COLO668 (cell line): Measurements from ENCODE around the gene ASB14.
"Not testable (repeated sequence)": the region's sequence is repeated elsewhere in the genome, so short reads cannot be mapped to it uniquely, and the experiment has no call there.

Experiments
- DNase-seq: peaks from one replicate; lab custom pipeline; 2025; ENCODE audit not compliant: unreplicated experiment; lab: John Stamatoyannopoulos, UW

The ASB14 gene

DNA sequence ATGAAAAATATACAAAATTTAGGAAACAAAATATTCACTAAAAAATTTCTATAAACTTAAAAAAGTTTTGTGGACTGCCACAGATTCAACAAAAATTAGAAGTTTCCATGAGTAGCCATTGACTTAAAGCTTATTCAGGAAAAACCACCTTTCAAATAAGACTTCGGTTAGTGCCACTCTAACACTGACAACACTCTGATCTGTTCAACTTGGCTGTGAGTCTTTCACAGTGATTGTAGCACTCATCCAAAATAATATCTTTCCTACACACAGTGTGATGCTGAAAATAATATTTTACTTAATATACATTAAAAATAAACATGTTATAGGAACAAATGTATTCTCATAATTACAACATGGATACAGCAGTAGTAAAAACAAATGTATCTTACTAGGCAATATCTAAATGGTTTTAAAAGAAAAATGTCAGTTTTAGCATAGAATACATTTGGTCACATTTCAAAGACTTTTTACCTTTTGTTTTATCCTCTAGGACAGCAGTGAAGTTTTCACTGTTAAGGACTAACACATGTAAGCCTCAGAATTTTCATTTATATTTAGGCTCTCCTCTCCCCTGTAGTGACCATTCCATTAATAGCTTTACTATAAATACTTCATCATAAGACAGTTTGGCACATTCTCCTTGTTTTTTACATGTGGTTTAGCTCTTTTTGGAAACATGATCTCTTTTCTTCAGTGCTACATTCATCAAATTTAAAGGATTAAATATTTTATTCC is at the start of gene ASB14:
Gene ASB14, minus strand, starts transcription at position 527 of the 738 bp plus-strand sequence. CDS start 652 bp downstream, outside the sequence.
- no peak for DNase-seq

- not testable (repeated sequence) for DNase-seq
These were observed 46.7 kb upstream of the ASB14 start for GRCh38 chr3:57339071-57339642.

- DNase-seq = not testable (repeated sequence)
These were observed 46.0 kb upstream of the ASB14 start for GRCh38 chr3:57338272-57339070.

- no peak for DNase-seq
These were observed 42.9 kb upstream of the ASB14 start for GRCh38 chr3:57335283-57335938.

DNA sequence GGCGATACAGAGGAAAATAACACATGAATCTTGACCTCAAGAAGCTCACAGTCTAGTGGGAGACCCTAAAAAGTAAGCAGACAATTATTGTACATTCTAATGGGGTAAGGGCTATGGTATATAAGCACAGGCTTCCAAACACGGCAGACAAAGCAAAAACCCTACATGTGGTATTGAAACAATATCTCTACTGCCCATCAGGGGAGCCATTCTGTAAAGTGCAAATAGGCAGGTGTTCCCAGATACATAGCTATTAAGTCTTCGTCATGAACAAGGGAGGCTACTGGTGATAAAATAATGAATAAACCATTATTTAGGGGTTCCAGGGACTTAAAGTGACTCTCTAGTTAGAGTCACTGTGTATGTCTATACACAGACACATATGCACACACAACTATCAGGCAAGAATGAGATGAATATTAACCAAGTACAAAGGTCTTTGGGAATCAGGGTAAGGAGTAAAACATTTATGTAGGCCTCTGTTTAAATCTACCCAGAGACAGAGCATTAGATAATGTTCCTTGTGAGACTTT is 38.7 kb upstream of the ASB14 start:
- DNase-seq = no peak

- not testable (repeated sequence) for DNase-seq
These were observed 34.0 kb upstream of the ASB14 start for GRCh38 chr3:57326498-57326897.

- DNase-seq = no peak
These were observed 21.7 kb upstream of the ASB14 start for GRCh38 chr3:57314204-57314603.

GRCh38 chr3:57309769-57310360 is 17.4 kb upstream of the ASB14 start:
- DNase-seq = no peak

GRCh38 chr3:57303520-57303919 is 11.0 kb upstream of the ASB14 start:
- not testable (repeated sequence) for DNase-seq

DNA sequence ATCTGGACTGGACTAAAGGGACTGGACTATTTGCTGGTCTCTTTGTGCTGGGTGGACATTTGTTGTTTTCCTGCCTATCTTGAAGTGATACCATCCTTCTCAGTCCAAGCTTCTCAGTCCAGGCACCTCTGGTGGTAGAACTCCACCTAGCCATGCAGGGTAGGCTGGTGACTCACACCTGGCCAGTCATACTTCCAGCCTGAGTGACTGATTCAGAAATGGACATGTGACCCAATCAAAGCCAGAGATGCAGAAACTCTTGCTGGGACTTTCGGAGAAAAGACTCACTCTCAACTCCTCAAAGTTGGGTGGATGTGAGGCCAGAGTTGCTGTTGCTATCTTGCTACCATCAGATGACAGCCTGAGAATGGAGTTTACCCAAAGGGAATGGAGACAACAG is 5.6 kb upstream of the ASB14 start:
- no peak for DNase-seq

GRCh38 chr3:57292897-57293526 is 527 bp upstream of the ASB14 start:
- DNase-seq = no peak

DNA sequence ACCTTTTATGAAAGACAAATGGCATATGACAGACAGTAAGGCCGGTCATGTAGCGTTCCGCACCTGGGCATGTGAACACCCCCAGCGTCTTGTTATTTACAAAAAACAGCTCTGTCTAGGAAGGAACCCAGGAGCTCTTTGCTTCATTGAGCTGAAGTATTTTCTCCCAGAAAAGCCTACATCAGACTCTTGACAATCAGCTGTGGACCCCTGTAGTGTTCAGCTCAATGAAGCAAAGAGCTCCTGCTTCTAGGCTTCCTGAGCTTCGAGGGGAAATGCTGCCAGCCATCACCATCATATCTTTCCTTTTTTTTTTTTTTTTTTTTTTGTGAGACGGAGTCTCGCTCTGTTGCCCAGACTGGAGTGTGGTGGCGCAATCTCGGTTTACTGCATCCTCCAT is 4.1 kb downstream of the ASB14 start:
- DNase-seq = no peak

- no peak for DNase-seq
These were observed 5.3 kb downstream of the ASB14 start for GRCh38 chr3:57287205-57287604.

DNA sequence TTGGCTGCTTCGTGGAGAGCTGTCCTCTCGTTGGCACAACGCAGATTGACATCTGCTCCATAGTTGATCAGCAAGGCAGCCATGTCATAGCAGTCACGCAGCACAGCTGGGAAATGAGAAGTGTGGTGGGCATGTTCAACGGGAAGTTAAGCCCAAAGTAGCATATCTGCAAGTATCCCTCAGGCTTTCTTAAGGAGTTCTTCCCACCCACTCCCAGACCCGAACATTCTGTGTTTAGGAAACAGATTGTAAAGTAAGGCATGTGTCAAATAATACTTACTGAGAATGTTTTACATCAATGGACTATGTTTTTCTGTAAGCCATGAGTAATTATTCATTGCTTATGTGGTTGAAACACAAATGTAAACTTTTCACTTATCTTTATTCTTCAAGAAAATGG is 9.2 kb downstream of the ASB14 start:
- DNase-seq = no peak

- DNase-seq = no peak
These were observed 10.8 kb downstream of the ASB14 start for GRCh38 chr3:57281715-57282114.

GRCh38 chr3:57279685-57280084 is 12.8 kb downstream of the ASB14 start:
- no peak for DNase-seq

- DNase-seq = no peak
These were observed 14.2 kb downstream of the ASB14 start for GRCh38 chr3:57278237-57278636.

DNA sequence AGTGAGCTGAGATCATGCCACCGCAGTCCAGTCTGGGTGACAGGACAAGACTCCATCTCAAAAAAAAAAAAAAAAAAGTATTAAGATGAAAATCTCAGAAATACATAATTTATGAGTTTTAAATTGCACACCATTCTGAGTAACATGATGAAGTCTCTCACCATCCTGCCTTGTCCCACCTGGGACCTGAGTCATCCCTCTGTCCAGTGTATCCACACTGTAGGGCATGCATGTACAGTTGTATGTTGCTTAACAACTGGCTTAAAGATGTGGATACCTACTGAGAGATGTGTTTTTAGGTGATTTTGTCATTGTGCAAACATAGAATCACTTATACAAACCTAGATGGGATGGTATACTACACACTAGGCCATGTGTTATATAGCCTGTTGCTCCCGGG is 17.1 kb downstream of the ASB14 start:
- no peak for DNase-seq

DNA sequence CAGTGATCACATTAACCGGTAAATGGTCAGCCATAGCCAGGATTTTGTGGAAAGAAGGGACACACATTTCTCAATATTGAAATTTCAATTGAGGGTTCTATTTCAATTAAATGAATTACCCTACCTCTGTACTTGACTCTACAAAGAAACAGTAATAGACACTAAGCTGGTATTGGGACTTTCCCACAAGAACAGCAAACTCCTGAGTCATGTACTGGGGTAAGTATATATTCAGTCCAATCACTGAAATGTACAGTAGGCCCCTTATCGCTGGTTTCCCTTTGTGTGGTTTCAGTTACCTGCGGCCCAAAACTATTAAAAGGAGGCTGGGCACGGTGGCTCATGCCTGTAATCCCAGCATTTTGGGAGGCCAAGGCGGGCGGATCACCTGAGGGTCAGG is 17.6 kb downstream of the ASB14 start:
- no peak for DNase-seq

DNA sequence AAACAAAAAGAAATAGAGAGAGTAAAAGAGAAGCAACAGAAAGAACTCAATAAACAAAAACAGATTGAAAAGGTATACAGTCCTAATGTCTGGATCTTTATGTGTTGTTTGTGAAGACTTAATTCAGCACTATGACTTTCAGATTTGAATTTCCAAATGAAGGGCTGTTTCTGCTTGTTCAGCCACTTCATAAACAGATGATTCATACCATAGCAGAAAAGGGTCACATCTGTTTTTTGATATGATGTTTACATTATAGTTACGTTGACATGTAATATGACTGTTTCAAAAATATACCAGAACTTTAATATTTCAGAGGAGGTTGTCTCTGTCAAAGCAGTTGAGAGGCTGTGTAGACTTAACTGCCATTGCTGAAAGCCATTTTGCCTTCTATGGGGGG is 24.1 kb downstream of the ASB14 start:
- DNase-seq = no peak
